NCI-H2107 (cell line): Measurements from ENCODE around the gene QKI.
A peak's percentile ranks its signal among the peaks of the same experiment; 100 is the strongest.

Experiments used
- DNase-seq: peaks from one replicate; lab custom pipeline; 2025; lab: John Stamatoyannopoulos, UW

The QKI gene

DNA sequence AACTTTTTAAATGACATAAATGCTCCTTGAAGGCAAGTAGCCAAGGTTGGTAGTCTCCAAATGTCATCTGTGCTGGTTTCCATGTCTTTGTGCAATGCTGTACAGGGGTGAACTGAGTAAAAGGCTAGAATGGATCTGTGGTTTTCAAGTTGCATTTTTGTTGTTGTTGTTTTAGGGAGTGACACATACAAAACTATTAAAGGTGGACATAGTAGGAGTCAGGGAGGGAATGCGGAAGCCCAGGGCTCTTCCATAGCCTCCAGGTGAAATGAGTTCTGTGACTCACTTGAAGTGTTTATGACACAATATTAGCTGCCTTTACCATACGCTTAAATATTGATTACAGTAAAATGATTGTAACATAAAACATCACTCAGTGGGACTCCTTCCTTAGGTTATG, 22.5 kb upstream of the QKI start:
- no peak for DNase-seq

- DNase-seq = no peak
These were observed 22.0 kb upstream of the QKI start for GRCh38 chr6:163392533-163392932.

GRCh38 chr6:163393923-163394322, 20.6 kb upstream of the QKI start:
- no peak for DNase-seq

DNA sequence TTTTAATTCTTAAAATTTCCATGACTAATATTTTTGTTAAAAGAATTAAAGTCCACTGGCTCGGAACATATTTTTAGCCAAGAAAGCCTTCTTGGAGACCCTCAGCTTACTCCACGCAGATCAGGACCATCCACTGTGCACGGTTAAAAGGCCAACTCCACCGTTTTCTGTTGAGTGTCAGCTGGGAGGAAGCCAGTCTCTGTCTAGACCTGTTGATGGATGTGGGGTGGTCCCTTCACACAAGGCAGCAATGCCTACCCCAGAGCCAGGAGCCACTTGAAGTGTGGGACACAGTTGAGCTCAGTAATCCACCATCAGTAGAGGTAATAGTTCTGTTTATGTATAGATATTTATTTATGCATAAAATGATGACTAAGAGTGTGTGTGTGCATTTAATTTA, 19.9 kb upstream of the QKI start:
- no peak for DNase-seq

- DNase-seq = no peak
These were observed 19.2 kb upstream of the QKI start for GRCh38 chr6:163395122-163395830.

DNA sequence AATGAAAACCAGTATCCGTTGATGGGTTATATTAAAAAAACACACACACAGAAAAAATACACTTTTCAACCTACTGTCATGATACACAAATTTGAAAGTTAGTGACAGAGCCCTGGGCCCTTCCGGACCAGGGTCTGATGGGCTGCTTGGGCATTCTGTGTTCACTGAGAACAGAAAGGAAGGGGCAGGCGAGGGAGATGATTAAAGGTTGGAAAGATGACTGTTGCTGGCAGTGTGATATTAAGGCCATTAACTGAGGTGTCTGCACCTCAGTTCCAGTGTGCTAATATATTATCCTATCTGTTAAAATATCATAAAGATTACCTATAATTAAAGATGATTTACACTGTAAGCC, 18.7 kb upstream of the QKI start:
- DNase-seq = no peak

GRCh38 chr6:163397326-163397725, 17.2 kb upstream of the QKI start:
- DNase-seq = no peak

GRCh38 chr6:163398115-163398514, 16.4 kb upstream of the QKI start:
- DNase-seq = no peak

DNA sequence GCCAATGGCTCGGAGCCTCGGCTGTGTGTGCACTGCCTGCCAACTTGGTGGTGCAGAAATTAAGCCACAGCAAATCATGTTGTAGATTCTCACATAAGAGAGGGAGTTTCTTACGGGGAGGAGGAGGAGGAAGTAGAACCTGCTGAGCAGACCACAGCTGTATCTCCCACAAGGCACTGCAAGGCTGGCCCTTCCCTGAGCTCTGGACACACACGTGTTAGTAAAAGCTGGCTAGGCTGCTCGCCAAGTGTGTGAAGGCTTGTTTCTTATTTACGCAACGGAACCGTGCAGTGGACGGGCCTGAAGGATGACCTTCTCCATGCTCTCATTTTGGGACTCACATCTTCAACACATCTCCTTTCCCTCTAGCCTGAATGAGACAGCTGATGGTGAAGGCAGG, 15.7 kb upstream of the QKI start:
- DNase-seq = no peak

- no peak for DNase-seq
These were observed 14.0 kb upstream of the QKI start for GRCh38 chr6:163400509-163400908.

DNA sequence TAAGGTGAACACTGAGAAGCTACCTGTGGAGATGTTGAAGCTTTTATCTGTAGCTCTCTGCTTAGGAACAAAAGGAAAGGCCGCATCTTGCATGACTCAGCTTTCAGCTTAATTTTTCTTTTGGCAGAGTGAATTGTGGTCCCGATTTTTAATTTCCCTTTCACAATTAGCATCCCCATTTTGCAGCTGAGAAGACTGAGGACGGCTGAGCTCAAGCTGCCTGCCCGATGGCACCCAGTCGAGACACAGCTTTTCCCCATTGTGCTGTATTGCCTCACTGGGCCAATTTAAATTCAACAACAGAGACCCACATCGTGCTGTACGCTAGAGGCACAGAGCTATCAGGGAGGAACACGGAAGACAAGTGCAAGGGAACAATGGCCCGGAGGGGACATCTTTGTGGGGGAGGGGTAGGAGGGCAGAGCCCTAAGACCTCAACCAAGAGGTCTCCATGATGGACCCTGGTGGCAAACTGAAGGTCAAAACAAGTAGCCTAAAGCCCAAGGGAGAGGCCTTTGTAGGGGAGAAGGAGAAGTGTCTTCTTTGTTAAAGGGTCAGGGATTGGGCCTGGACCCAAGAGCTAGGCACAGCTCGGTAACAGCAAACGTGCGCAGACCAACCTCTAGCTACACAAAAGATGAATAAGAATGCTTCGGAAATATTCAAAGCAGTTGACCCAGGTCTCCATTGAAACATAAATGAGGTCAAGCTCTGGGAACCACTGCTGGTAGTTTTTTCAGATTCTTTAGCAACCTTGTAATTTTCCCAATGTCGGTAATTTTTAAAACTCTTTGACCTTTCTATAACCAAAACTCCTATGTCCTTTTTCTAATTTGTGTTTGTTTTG, 13.3 kb upstream of the QKI start:
- DNase-seq = no peak

- DNase-seq = no peak
These were observed 11.9 kb upstream of the QKI start for GRCh38 chr6:163402616-163403015.

DNA sequence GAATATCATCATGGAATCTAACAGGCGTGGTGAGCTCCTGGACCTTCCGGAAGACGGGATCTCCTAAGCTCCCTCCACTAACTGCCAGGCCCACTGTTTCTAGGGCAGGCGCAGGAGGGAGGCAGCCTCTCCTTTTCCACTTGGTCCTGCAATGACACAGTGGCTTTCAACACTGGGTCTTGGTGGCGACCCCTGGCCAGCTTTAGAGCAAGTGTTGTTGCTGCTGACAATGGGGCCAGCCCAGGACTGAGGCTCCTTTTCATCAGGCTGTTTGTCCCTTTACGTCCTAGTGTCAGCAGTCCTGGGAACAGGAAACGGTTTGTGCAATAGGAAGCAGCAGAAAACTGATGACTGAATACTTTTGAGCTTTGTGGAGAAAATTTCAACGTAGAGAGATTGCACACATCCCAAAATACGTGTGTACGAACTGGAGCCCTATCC, 9.7 kb upstream of the QKI start:
- no peak for DNase-seq

- DNase-seq = no peak
These were observed 8.9 kb upstream of the QKI start for GRCh38 chr6:163405412-163406309.

DNA sequence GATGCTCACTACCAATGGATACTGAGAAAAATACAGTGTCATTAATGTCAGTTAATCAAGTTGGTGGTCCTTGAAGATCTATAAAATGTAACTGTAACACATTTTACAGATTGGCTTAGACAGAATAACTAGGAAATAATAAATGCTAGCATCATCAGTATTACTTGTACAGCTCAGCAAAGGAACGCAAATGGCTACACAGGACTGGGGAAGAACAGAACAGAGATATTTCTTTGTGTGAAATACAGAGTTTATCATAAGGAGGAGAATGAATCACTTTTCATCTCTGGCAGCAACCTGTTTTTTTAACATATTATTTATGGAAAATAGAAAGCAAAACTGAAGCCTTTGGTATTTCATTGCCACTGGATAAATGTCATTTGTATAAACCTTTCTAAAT, 8.2 kb upstream of the QKI start:
- no peak for DNase-seq

DNA sequence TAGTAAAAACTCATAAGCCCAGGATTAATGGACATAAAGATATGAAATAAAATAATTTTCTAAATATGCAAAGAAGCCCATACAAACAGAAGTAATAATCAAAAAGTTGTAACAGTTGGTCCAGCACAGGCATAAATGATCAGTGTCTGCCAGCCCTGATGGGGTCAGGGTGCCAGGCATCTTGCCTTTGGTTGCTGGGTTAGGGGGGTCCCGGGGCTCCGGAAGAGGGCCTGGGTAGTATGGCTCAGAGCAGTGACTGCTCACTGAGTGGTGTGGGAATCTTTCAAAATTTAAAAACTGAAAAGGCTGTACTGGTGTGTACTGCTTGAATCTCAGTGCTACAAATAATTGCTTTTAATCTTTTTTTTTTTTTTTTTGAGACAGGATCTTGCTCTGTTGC, 7.7 kb upstream of the QKI start:
- no peak for DNase-seq

GRCh38 chr6:163408352-163408991, 6.0 kb upstream of the QKI start:
- no peak for DNase-seq

DNA sequence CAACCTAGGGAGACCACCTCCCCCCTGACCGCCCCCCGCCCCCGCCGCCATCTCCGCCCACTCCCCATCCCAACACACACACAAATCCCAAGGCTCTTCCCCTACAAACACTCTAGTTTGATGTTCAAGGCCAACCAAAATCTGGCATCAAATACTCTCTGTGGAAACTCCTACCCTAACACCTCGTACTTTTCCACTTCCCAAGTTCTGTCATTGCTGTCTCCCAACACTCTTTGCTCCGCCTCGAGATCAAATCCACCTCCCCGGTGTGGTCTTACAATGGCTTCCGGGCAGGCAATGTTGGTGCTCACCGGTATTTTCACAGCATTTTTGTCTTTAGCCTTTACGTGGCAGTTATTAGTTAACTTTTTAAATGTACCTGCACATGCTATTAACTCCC, 4.8 kb upstream of the QKI start:
- DNase-seq = no peak

GRCh38 chr6:163412341-163412740, 2.2 kb upstream of the QKI start:
- DNase-seq = no peak

DNA sequence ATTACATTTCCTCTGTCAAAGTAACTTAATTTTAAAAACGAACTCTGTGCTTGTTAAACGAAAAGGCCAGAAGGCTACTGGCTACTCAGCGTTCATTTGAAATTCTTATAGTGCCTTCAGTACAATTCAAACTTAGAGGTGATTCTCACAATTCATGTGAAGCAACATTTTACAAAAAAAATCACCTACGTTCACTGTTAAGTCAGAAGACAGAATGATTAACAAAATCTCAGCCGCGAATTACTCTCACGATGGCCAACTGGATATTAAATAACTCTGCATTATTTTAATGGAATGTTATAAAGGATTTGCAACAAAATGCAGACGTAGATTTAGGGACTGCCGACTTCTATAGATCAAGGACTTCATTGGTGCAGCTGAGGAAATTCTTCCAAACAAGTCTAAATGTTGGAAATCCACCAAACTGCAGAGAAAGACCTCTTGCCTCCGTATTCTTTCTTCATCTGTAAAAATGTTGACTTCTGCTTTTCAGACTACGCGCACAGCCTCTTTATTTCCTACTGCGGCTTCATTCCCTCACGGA, 1.6 kb upstream of the QKI start:
- no peak for DNase-seq

DNA sequence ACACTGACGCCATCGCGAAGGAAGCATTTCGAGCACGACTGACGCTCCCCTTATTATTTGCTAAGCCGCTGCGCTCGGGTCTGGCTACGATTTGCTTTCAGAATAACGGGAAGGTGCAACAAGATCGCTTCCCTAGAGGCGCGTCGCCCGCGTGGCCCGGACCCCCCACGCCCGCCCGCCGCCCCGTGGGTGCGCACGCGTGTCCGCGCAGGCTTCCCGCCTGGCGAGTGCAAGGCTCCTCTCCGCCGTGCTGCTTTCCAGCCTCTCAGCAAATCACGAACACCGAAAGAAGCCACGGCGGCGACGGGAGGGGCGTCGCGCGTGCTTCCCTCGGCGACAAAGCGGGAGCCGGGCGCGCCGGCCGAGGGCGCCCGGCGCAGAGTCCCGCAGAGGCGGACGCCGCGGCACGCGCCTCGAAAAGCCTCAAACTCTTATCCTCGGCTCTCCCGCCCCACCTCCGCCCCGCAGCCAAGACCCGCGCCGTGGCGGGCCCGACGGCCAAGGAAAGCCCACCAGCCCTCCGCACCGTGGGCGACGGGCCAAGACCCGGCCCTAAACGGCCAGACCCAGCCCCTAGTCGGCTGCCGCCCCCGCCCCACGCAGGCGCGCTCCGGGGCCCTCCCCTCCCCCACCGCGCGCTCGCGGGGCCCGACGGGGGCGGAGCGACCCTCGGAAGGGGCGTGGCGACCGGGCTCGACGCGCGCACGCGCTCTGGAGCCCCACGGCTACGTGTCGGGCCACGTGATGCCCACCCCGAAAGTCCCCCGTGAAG, 987 bp upstream of the QKI start:
- peak; percentile 46 for DNase-seq
